GM18520 (cell line): Measurements from ENCODE around the gene DUS4L.

Source experiments
- ATAC-seq: cut with Tn5 transposase; IDR thresholded peaks from one replicate; pipeline ENCODE4 v1.9.1; 2021; ENCODE audit not compliant: unreplicated experiment

DUS4L gene

GRCh38 chr7:107613439-107613838 is 49.7 kb downstream of the DUS4L start:
- ATAC-seq, result no peak

- no peak for ATAC-seq
Measured at GRCh38 chr7:107613948-107614347, 50.2 kb downstream of the DUS4L start.

GRCh38 chr7:107614425-107614824 is 50.7 kb downstream of the DUS4L start:
- ATAC-seq, result no peak

GRCh38 chr7:107615910-107616680 is 52.3 kb downstream of the DUS4L start:
- no peak for ATAC-seq

- no peak for ATAC-seq
Measured at GRCh38 chr7:107622429-107622828, 58.7 kb downstream of the DUS4L start.

GRCh38 chr7:107622894-107623293 is 59.1 kb downstream of the DUS4L start:
- no peak for ATAC-seq

- no peak for ATAC-seq
Measured at GRCh38 chr7:107627002-107627401, 63.2 kb downstream of the DUS4L start.
